Stimulated activated CD4-positive, alpha-beta T cell treated with anti-CD3 and anti-CD28 coated beads, Interleukin-12 subunit alpha, Interleukin-12 subunit beta, amount 100 ng/mL, for 4 hours (primary cell): Measurements from ENCODE around the gene NCAPD3.

ENCODE experiments used
- DNase-seq: peaks from one replicate; pipeline ENCODE4 v3.0.0-alpha.2; 2020

NCAPD3 gene

DNA sequence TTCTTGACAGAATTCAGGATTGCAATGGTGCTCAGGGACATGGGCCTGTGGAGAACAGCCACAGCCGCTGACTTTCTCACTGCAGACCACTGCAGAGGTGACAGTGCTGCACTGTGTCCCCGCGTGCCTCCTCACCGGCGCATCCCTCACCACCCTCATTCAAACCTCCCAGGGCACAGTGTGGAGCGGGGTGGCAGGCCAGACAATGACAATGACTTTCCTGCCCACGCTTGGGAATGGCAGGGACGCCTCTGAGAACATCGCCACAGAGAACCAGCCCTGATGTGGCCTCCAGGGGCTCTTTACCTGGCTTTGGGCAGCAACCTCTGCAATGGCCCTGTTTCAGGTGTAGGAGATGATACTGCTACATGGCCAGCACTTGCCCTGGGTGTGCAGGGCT lies 65.7 kb downstream of the NCAPD3 start:
- no peak for DNase-seq

GRCh38 chr11:134157451-134157850 lies 66.3 kb downstream of the NCAPD3 start:
- no peak for DNase-seq

DNA sequence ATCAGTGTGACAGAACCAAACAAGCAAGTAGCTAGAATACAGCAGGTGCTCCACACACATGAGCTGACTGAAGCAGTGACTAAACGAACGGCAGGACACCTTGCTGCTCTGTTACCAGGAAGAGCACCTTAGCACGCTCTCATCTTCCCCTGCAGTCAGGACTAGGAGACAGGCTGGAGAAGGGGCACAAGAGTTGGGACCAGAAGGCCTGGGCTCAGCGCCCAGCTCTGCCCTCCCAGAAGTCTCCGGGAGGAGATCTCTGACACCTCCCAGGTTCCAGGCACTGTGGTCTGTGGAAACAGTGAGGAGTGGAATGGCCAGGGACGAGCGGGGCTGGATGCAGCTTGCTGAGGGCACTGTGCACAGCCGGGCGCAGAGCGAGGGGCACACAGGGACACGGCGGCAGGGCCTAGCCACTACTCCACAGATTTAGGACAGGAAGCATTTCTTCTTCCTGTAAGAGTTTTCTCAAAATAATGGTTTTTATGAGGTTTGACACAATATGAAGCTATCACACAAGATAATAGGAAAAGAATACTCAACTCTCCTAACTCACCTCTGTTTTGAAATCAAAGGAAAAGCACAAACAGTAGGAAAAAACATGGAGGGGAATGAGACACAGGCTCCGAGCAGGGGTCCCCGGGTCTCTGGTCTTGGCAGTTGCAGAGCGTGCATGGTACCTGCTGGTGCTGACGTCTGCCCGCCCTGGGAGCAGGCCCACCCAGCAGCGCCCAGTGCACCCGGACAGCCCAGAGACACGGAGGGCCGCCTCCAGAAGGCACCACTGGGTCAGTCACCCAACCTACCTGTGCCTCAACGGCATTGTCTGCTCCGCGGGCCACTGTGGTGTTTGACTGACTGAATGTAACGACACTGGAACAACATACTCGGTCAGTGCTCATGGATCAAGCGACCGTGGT lies 67.6 kb downstream of the NCAPD3 start:
- DNase-seq = no peak

DNA sequence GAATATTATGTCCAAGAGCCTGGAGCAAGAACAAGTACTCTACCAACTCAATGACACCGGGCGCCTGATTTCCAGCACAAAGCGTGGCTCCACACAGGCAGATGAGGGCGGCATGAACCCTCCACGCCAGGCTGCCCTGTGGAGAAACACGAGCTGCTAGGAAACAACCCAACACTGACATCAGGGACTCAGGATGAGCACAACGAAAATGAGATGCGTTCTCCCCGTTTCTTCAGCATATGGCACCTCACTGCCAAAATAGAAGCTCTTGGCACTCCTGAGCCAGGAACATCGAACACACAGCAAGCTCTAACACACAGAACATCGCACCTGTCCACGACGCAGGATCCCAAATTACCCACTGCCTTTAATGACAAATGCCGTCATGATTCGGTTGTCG lies 68.3 kb downstream of the NCAPD3 start:
- no peak for DNase-seq

- no peak for DNase-seq
These were observed 69.3 kb downstream of the NCAPD3 start for GRCh38 chr11:134154441-134154840.

- DNase-seq = no peak
These were observed 70.4 kb downstream of the NCAPD3 start for GRCh38 chr11:134153147-134153905.

GRCh38 chr11:134152696-134153095 lies 71.1 kb downstream of the NCAPD3 start:
- DNase-seq = no peak

- no peak for DNase-seq
These were observed 72.6 kb downstream of the NCAPD3 start for GRCh38 chr11:134151083-134151747.

DNA sequence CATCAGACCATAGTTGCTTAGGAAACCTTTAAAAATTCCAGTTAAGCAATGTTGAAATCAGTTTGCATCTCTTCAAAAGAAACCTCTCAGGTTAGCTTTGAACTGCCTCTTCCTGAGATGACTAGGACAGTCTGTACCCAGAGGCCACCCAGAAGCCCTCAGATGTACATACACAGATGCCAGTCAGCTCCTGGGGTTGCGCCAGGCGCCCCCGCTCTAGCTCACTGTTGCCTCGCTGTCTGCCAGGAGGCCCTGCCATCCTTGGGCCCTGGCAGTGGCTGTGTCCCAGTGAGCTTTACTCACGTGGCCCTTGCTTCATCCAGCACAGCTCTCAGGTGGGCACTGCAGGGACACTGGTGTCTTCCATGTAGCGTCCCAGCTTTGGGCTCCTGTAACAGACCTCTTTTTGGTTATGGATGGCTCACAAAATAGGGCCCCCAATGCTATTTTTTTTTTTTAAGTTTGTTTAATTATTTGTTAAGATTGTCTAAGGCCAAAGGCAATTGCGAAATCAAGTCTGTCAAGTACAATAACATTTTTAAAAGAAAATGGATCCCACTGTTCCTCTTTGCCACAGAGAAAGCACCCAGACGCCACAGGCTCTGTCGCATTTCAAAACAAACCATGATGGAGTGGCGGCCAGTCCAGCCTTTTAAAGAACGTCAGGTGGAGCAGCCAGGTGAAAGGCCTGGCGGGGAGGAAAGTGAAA lies 73.4 kb downstream of the NCAPD3 start:
- DNase-seq = no peak

DNA sequence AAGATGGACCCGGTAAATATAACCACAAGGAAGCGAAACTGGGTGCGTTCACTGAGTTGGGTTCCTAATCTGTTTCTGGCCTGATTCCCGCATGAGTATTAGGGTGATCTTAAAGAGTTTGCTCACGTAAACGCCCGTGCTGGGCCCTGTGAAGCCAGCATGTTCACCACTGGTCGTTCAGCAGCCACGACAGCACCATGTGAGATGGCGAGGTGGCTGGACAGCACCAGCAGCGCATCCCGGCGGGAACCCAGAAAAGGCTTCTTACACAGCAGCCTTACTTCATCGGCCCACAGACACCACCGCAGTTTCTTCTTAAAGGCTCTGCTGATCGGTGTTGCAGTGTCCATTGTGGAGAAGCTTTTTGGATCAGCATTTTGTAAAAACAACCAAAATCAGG lies 74.4 kb downstream of the NCAPD3 start:
- no peak for DNase-seq

- no peak for DNase-seq
These were observed 77.2 kb downstream of the NCAPD3 start for GRCh38 chr11:134146598-134146997.

GRCh38 chr11:134145715-134146114 lies 78.1 kb downstream of the NCAPD3 start:
- DNase-seq = no peak

- DNase-seq = no peak
These were observed 79.0 kb downstream of the NCAPD3 start for GRCh38 chr11:134144744-134145143.

GRCh38 chr11:134143801-134144200 lies 80.0 kb downstream of the NCAPD3 start:
- DNase-seq = no peak

DNA sequence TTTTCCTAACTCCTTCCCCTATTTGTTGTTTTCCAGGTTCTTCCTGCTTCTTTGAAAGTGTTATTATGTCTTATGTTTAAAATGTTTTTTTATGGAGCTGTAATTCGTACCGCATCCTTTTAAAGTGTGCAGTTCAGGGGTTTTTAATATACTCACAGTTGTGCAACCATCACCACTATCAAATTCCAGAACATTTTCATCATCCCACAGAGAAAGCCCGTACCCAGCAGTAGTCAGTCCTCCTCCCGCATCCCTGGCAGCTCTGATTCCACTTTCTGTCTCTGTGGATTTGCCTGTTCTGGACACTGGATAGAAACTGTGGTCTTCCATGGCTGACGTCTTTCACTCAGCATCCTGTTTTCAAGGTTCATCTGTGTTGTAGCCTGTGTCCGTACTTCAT lies 81.2 kb downstream of the NCAPD3 start:
- DNase-seq = no peak

DNA sequence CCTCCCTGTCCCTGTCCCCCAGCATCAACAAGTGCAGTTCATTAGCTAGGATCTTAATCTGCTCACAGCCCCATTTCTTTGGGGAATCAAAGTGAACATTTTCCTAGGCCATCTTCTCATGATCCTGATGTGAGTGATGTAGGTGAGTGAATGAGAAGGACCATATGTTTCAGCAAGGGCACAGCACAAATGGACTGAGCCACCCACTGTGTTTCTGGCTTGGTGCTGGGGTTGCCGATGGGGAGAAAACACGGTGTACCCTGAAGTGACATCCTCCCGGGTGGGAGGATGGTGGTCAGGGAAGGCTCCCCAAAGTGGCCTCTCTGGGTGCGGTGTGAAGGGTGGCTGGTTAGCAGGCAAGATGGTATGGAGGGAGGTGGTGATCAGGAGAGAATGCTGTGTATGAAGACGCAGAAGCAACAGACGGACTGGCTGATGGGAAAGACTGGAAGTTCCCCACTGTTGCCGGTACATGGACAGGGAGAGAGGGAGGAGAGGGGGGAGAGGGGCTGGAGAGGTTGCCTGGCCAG lies 82.7 kb downstream of the NCAPD3 start:
- no peak for DNase-seq

DNA sequence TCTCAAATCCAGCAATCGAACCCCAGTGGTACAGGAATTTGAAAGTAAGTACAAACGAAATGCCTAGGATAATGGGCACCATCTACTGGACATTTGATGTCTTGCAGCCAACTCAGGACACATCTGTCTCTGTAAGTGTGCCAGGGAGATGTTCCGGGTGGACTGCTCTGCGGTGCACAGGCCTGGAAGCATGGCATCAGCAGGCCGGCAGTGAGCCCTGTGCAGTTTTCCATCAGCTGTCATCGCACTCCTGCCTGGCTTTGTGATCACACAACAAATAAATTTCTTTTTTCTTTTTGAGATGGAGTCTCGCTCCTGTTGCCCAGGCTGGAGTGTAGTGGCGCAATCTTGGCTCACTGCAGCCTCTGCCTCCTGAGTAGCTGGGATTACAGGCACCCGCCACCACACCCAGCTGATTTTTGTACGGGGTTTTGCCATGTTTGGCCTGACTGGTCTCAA lies 83.9 kb downstream of the NCAPD3 start:
- DNase-seq = no peak

- DNase-seq = no peak
These were observed 84.4 kb downstream of the NCAPD3 start for GRCh38 chr11:134139303-134139872.

- no peak for DNase-seq
These were observed 85.4 kb downstream of the NCAPD3 start for GRCh38 chr11:134138376-134138775.

- no peak for DNase-seq
These were observed 89.6 kb downstream of the NCAPD3 start for GRCh38 chr11:134134167-134134566.

DNA sequence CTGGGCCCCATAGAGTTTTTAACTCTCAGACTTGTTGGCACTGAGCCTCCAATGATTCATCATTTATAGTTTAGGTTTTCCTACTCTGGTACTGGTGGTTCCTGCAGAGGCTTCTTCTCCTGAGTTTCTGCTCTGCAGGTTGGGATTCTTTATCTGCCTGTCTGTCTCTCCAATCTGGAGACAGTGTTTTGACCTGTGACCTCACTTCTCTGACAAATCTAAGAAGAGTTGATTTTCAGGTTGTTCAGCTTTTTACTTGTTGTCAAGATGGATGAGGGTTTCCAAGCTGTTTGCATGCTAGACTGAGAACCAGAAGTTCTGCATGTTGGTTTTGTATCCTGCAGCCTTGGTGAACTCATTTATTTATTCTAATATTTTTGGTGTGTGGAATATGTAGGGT lies 91.0 kb downstream of the NCAPD3 start:
- DNase-seq = no peak

GRCh38 chr11:134131628-134132244 lies 92.0 kb downstream of the NCAPD3 start:
- DNase-seq = no peak
